HEK293T (cell line): ENCODE results near the gene ATP4A.

Source experiments
- CTCF ChIA-PET: fragments of 350-600 bp; formaldehyde crosslinking; extraction: SDS; loops from one replicate; lab custom pipeline; 2021; ENCODE audit warnings: antibody characterized with exemption, inconsistent platforms; lab: Yijun Ruan, JAX
- POLR2A ChIA-PET: fragments of 350-600 bp; formaldehyde crosslinking; extraction: SDS; loops from one replicate; lab custom pipeline; 2020; ENCODE audit warnings: antibody characterized with exemption, inconsistent platforms; lab: Yijun Ruan, JAX
- DNase-seq: peaks from one replicate; pipeline ENCODE4 v3.0.0; 2012; ENCODE audit warnings: mixed read lengths; ENCODE audit errors: extremely low spot score
- ARNT ChIP-seq: fragments of 450-650 bp; IDR thresholded peaks from 2 replicates; pipeline ENCODE4 v1.6.1; 2017; ENCODE audit warnings: mild to moderate bottlenecking
- BHLHE40 ChIP-seq: fragments of 450-650 bp; IDR thresholded peaks from 2 replicates; pipeline ENCODE4 v1.6.1; 2016; ENCODE audit warnings: mild to moderate bottlenecking, moderate library complexity, borderline replicate concordance
- CTBP1 ChIP-seq: fragments of 450-650 bp; IDR thresholded peaks from 2 replicates; pipeline ENCODE4 v1.6.1; 2016; ENCODE audit warnings: borderline replicate concordance
- ELF4 ChIP-seq: fragments of 450-650 bp; IDR thresholded peaks from 2 replicates; pipeline ENCODE4 v1.6.1; 2017; ENCODE audit warnings: antibody characterized with exemption
- FOXA1 ChIP-seq: fragments of 450-650 bp; IDR thresholded peaks from 2 replicates; pipeline ENCODE4 v1.6.1; 2016; ENCODE audit warnings: mild to moderate bottlenecking
- FOXK2 ChIP-seq: fragments of 450-650 bp; IDR thresholded peaks from 2 replicates; pipeline ENCODE4 v1.6.1; 2016; ENCODE audit warnings: mild to moderate bottlenecking
- FOXM1 ChIP-seq: fragments of 450-650 bp; IDR thresholded peaks from 2 replicates; pipeline ENCODE4 v1.6.1; 2017; ENCODE audit warnings: mild to moderate bottlenecking, borderline replicate concordance
- HDGF ChIP-seq: fragments of 450-650 bp; IDR thresholded peaks from 2 replicates; pipeline ENCODE4 v1.6.1; 2017; ENCODE audit warnings: antibody characterized with exemption, borderline replicate concordance
- L3MBTL2 ChIP-seq: fragments of 450-650 bp; conservative IDR thresholded peaks from 2 replicates; pipeline ENCODE4 v1.6.1; 2016; ENCODE audit warnings: mild to moderate bottlenecking
- LEF1 ChIP-seq: fragments of 450-650 bp; IDR thresholded peaks from 2 replicates; pipeline ENCODE4 v1.6.1; 2017; ENCODE audit warnings: mild to moderate bottlenecking, borderline replicate concordance
- NFRKB ChIP-seq: fragments of 450-650 bp; IDR thresholded peaks from 2 replicates; pipeline ENCODE4 v1.6.1; 2016; ENCODE audit warnings: mild to moderate bottlenecking, moderate library complexity
- PKNOX1 ChIP-seq: fragments of 450-650 bp; IDR thresholded peaks from 2 replicates; pipeline ENCODE4 v1.6.1; 2016
- SP1 ChIP-seq: fragments of 450-650 bp; IDR thresholded peaks from 2 replicates; pipeline ENCODE4 v1.6.1; 2017
- SUZ12 ChIP-seq: fragments of 450-650 bp; IDR thresholded peaks from 2 replicates; pipeline ENCODE4 v1.6.1; 2016; ENCODE audit warnings: mild to moderate bottlenecking
- TARDBP ChIP-seq: fragments of 450-650 bp; IDR thresholded peaks from 2 replicates; pipeline ENCODE4 v1.6.1; 2016
- ZNF384 ChIP-seq: fragments of 450-650 bp; IDR thresholded peaks from 2 replicates; pipeline ENCODE4 v1.6.1; 2016

Gene ATP4A

GRCh38 chr19:35585848-35586247, 22.4 kb upstream of the ATP4A start, which contains the start of gene PMIS2:
Gene PMIS2 (plus strand): TSS chr19:35586173. CDS start chr19:35586260, 87 bp downstream.
- POLR2A ChIA-PET: no interaction called here
- TF ChIP-seq CTBP1 (no peak), FOXK2 (no peak)
- CTCF ChIA-PET: no interaction called here
- DNase-seq: peak; percentile 48

- DNase-seq: no peak
- ChIA-PET CTCF (no interaction called here), POLR2A (no interaction called here)
- TF ChIP-seq BHLHE40: no peak
- no peak for TF ChIP-seq SP1
- no peak for TF ChIP-seq TARDBP
- TF ChIP-seq HDGF: no peak
- TF ChIP-seq FOXM1: no peak
- TF ChIP-seq ELF4: no peak
- TF ChIP-seq ZNF384: no peak
- TF ChIP-seq FOXK2: no peak
- no peak for TF ChIP-seq NFRKB
- TF ChIP-seq CTBP1: no peak
- no peak for TF ChIP-seq FOXA1
- no peak for TF ChIP-seq ARNT
- no peak for TF ChIP-seq LEF1
- TF ChIP-seq L3MBTL2: no peak
These were observed 19.3 kb upstream of the ATP4A start for GRCh38 chr19:35582760-35583159.

- DNase-seq: no peak
- POLR2A ChIA-PET: interaction anchor here (1.0 kb wide), 1 partner anchor 70 kb away, joined by 3 read pairs; no protein-coding TSS in a partner anchor
- no peak for TF ChIP-seq ARNT
- CTCF ChIA-PET: no interaction called here
These were observed 15.2 kb upstream of the ATP4A start for GRCh38 chr19:35578707-35579106.

- no peak for DNase-seq
- ChIA-PET POLR2A (no interaction called here), CTCF (no interaction called here)
- no peak for TF ChIP-seq FOXK2
- TF ChIP-seq BHLHE40: no peak
- TF ChIP-seq ARNT: no peak
- no peak for TF ChIP-seq FOXA1
- TF ChIP-seq ZNF384: no peak
- TF ChIP-seq FOXM1: no peak
- no peak for TF ChIP-seq NFRKB
- TF ChIP-seq SUZ12: no peak
- no peak for TF ChIP-seq ELF4
- no peak for TF ChIP-seq TARDBP
- no peak for TF ChIP-seq PKNOX1
These were observed 14.5 kb upstream of the ATP4A start for GRCh38 chr19:35577918-35578317.

- POLR2A ChIA-PET: no interaction called here
- no peak for DNase-seq
- CTCF ChIA-PET: no interaction called here
- no peak for TF ChIP-seq NFRKB
- TF ChIP-seq FOXM1: no peak
- no peak for TF ChIP-seq ELF4
- no peak for TF ChIP-seq CTBP1
- no peak for TF ChIP-seq ARNT
- no peak for TF ChIP-seq SUZ12
- no peak for TF ChIP-seq ZNF384
- no peak for TF ChIP-seq TARDBP
- no peak for TF ChIP-seq PKNOX1
- no peak for TF ChIP-seq FOXA1
- TF ChIP-seq SP1: no peak
- no peak for TF ChIP-seq FOXK2
- no peak for TF ChIP-seq LEF1
- TF ChIP-seq BHLHE40: no peak
- no peak for TF ChIP-seq L3MBTL2
- TF ChIP-seq HDGF: no peak
These were observed 8.0 kb upstream of the ATP4A start for GRCh38 chr19:35571406-35571965.

- TF ChIP-seq SUZ12: no peak
- no peak for TF ChIP-seq LEF1
- TF ChIP-seq FOXK2: no peak
- TF ChIP-seq SP1: no peak
- TF ChIP-seq PKNOX1: no peak
- TF ChIP-seq ELF4: no peak
- no peak for TF ChIP-seq ARNT
- TF ChIP-seq L3MBTL2: no peak
- ChIA-PET CTCF (no interaction called here), POLR2A (interaction anchor here (1.0 kb wide), 1 partner anchor 74 kb away, joined by 3 read pairs; no protein-coding TSS in a partner anchor)
- DNase-seq: no peak
These were observed 5.9 kb upstream of the ATP4A start for GRCh38 chr19:35569281-35569781.

- DNase-seq: no peak
- no peak for TF ChIP-seq PKNOX1
- TF ChIP-seq ARNT: no peak
- no peak for TF ChIP-seq HDGF
- TF ChIP-seq FOXK2: no peak
- TF ChIP-seq NFRKB: no peak
- TF ChIP-seq LEF1: no peak
- TF ChIP-seq CTBP1: no peak
- no peak for TF ChIP-seq TARDBP
- no peak for TF ChIP-seq FOXM1
- no peak for TF ChIP-seq SUZ12
- no peak for TF ChIP-seq FOXA1
- TF ChIP-seq ZNF384: no peak
- TF ChIP-seq ELF4: no peak
- no peak for TF ChIP-seq L3MBTL2
- CTCF ChIA-PET: no interaction called here
- POLR2A ChIA-PET: no interaction called here
These were observed 3.3 kb upstream of the ATP4A start for GRCh38 chr19:35566738-35567137.
